ENCODE data around the gene TMTC2.

Gene TMTC2

DNA sequence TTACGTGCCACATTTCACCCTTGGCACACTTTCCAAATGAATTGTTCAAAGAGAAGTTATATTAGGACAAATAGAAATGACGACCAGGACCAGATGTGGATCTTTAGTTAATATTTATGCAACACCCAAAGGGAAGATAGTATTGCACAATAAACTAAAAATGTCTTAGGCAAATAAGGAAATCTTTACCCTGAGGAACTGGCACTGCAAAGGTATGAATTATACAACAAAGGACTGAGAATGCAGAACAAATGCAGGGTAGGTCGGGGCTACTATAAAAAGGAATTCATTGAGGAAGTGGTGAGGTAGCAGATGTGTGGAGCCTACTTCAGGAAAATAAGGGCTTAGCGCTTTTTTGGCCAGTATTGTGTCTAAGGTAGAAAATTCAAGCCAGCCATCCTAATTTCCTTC, 3.9 kb upstream of the TMTC2 start:
- no peak overlapping the region for H3K9ac ChIP-seq
- H3K36me3 ChIP-seq (ENCODE audit: insufficient read depth): no peaks in the 10 kb centered on the region
- H3K27ac ChIP-seq: no peak overlapping the region
- peaks cover 6% of the 10 kb centered on the region for H3K4me1 ChIP-seq (ENCODE audit: low read depth, poor library complexity, severe bottlenecking)
- H4K20me1 ChIP-seq (ENCODE audit: insufficient read depth): no peaks in the 10 kb centered on the region
- H2AFZ ChIP-seq (ENCODE audit: low read depth): no peak overlapping the region
- H3K79me2 ChIP-seq (ENCODE audit: insufficient read depth, low read depth): no peaks in the 10 kb centered on the region
- no peak overlapping the region for H3K4me2 ChIP-seq
- no peaks in the 10 kb centered on the region for H3K27me3 ChIP-seq (ENCODE audit: insufficient read depth, low read depth)
- no peak overlapping the region for H3K4me3 ChIP-seq (IDR thresholded peaks at IDR 0.05; ENCODE audit: insufficient read depth, low read depth, low read length)
- no peak for TF ChIP-seq CTCF (conservative IDR thresholded peaks at IDR 0.05; ENCODE audit: low read depth, low read length)

DNA sequence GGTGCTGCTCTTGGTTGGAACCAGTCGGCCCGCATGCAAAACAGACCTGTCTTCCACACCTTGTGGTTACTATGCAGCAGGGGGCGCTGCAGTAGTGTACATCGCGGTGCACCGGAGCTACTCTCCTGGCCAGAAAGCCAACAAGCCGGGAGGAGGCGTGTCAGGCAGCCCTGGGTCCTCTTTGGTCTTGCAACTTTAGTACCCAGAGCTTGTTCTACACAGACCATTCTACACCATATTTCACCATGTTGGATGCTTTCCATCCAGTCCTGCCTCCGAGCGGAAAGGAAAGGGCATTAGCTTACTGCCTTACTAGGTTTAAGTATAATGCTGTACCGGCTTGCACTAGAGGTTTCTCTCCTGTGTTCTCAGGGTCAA, 927 bp upstream of the TMTC2 start:
- Histone ChIP-seq H3K4me3 (IDR thresholded peaks at IDR 0.05; ENCODE audit: insufficient read depth, low read depth, low read length) (no peak overlapping the region), H4K20me1 (ENCODE audit: insufficient read depth) (no peaks in the 10 kb centered on the region), H3K4me2 (peak overlapping the region; percentile 72), H3K79me2 (ENCODE audit: insufficient read depth, low read depth) (no peaks in the 10 kb centered on the region), H3K9ac (peak overlapping the region; percentile 64), H3K36me3 (ENCODE audit: insufficient read depth) (no peaks in the 10 kb centered on the region), H2AFZ (ENCODE audit: low read depth) (peak overlapping the region; percentile 99), H3K27me3 (ENCODE audit: insufficient read depth, low read depth) (no peaks in the 10 kb centered on the region), H3K27ac (peak overlapping the region; percentile 73), H3K4me1 (ENCODE audit: low read depth, poor library complexity, severe bottlenecking) (peaks cover 23% of the 10 kb centered on the region)
- TF ChIP-seq CTCF (conservative IDR thresholded peaks at IDR 0.05; ENCODE audit: low read depth, low read length): peak; percentile 99

- Histone ChIP-seq H3K27ac (peak overlapping the region; percentile 66), H4K20me1 (ENCODE audit: insufficient read depth) (no peaks in the 10 kb centered on the region), H3K36me3 (ENCODE audit: insufficient read depth) (no peaks in the 10 kb centered on the region), H3K9ac (peak overlapping the region; percentile 64), H3K4me1 (ENCODE audit: low read depth, poor library complexity, severe bottlenecking) (peaks cover 23% of the 10 kb centered on the region), H3K4me2 (peak overlapping the region; percentile 73), H3K27me3 (ENCODE audit: insufficient read depth, low read depth) (no peaks in the 10 kb centered on the region), H3K79me2 (ENCODE audit: insufficient read depth, low read depth) (no peaks in the 10 kb centered on the region), H2AFZ (ENCODE audit: low read depth) (peak overlapping the region; percentile 99), H3K4me3 (IDR thresholded peaks at IDR 0.05; ENCODE audit: insufficient read depth, low read depth, low read length) (peak overlapping the region; percentile 80)
- TF ChIP-seq CTCF (conservative IDR thresholded peaks at IDR 0.05; ENCODE audit: low read depth, low read length): no peak
Observed at GRCh38 chr12:82687021-82688011, 610 bp downstream of the TMTC2 start.

GRCh38 chr12:82688035-82688501, 1.4 kb downstream of the TMTC2 start:
- Histone ChIP-seq H3K4me1 (ENCODE audit: low read depth, poor library complexity, severe bottlenecking) (peaks cover 23% of the 10 kb centered on the region), H3K4me2 (peak overlapping the region; percentile 73), H3K9ac (peak overlapping the region; percentile 64), H3K36me3 (ENCODE audit: insufficient read depth) (no peaks in the 10 kb centered on the region), H3K27ac (peak overlapping the region; percentile 66), H3K79me2 (ENCODE audit: insufficient read depth, low read depth) (no peaks in the 10 kb centered on the region), H4K20me1 (ENCODE audit: insufficient read depth) (no peaks in the 10 kb centered on the region), H3K27me3 (ENCODE audit: insufficient read depth, low read depth) (no peaks in the 10 kb centered on the region), H2AFZ (ENCODE audit: low read depth) (peak overlapping the region; percentile 99), H3K4me3 (IDR thresholded peaks at IDR 0.05; ENCODE audit: insufficient read depth, low read depth, low read length) (peak overlapping the region; percentile 80)
- TF ChIP-seq CTCF (conservative IDR thresholded peaks at IDR 0.05; ENCODE audit: low read depth, low read length): peak; percentile 68

Data from KMS-11 (cell line).